NOMO-1 (cell line): ENCODE results near the gene SIMC1.

Experiments used
- DNase-seq, 2 experiments: peaks; one replicate each; lab custom pipeline; 2025; ENCODE audit not compliant: unreplicated experiment in 2 of 2; lab: John Stamatoyannopoulos, UW

The SIMC1 gene

DNA sequence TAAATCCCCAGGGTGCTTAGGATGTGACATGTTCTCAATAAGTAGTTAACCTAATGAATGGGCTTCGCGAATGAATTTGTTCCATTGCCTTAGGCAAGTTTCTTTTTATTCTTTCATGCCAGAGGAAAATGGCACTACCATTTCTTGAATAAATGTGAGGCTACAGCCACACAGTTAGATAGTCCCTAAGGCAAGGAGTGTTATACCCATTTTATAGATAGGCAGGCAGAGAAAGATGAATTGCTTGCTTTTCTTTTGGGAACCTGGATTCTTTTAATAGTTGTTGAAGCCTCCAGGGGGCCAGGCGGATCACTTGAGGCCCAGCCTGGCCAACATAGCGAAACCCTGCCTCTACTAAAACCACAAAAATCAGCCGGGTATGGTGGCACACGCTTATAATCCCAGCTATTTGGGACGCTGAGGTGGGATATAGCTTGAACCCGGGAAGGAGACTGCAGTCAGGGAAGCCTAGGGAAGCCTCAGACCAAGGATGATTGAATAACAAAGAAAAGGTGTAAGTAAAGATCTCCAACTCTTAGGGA lies 149.2 kb downstream of the SIMC1 start:
- DNase-seq, result no peak

- DNase-seq, result peak; percentile 14 to 47
Measured at GRCh38 chr5:176388003-176388443, 149.8 kb downstream of the SIMC1 start.

DNA sequence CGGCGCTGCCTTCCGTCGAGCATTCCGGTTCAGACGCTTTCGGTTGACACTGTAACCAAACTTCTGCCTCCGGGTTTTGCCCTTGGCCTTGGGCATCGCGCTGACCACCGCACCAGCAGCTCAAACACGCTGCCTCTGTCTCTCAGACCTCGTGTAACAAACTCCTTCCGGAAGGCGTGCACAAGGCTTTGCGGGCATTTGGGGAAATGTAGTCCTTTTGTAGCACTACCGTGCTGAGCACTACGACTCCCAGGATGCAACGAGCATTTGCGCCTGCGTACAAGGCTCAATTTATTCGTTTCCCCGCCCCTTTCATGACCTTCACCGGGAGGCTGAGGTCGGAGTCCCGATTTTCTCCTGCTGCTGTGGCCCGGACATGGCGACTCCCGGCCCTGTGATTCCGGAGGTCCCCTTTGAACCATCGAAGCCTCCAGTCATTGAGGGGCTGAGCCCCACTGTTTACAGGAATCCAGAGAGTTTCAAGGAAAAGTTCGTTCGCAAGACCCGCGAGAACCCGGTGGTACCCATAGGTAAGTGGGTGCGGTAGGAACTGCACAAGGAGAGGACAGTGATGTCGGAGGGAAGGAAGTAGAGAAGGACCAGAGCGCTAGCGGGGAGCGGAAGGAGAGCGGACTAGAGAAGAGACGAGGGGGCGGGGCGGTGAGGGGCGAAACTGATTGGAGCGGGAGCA lies 150.4 kb downstream of the SIMC1 start, which contains the start of the genes HIGD2A and NOP16:
HIGD2A (plus strand) TSS at position 308 of the 691 bp plus-strand sequence; CDS start at position 377, 69 bp downstream.
NOP16 (minus strand) TSS at position 155 of the 691 bp plus-strand sequence; CDS start at position 96, 59 bp downstream.
- peak; percentile 98 for DNase-seq

- DNase-seq, result peak; percentile 55 to 67
Measured at GRCh38 chr5:176389135-176390123, 151.2 kb downstream of the SIMC1 start.

DNA sequence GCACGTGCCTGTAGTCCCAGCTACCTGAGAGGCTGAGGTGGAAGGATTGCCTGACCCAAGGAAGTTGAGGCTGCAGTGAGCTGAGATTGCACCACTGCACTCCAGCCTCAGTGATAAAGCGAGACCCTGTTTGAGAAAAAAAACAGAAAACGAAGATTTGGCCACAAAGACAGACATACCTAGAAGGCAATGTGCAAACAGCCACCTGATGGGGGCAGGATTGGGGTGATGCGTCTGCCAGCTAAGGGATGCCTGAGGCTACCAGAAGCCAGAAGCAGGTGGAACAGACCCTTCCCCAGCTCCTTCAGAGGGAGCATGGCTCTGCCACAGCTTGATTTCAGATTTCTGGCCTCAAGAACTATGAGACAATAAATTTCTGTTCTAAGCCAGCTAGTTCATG lies 153.3 kb downstream of the SIMC1 start:
- DNase-seq, result no peak

- DNase-seq, result peak in 1 of 2 experiments; percentile 40
Measured at GRCh38 chr5:176391999-176392398, 153.8 kb downstream of the SIMC1 start.

DNA sequence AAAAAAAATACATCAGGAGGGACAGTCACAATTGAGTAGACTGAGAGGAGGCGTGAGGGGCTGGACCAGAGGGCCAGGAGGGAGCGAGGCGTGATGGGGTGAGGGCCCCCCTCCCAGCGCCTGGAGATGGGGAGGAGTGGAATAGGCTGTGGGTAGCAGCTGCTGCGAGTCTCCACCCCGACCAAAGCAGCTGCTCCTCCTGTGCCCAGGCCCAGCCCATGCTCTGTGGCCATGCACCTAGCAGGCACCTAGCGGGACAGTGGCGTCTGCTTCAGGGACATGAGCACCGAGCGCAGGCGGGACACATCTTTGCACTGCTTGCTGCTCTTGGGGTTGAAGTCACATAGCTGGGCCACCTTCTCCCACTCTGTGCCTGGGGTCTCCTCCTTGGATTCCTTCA lies 154.3 kb downstream of the SIMC1 start:
- no peak for DNase-seq

DNA sequence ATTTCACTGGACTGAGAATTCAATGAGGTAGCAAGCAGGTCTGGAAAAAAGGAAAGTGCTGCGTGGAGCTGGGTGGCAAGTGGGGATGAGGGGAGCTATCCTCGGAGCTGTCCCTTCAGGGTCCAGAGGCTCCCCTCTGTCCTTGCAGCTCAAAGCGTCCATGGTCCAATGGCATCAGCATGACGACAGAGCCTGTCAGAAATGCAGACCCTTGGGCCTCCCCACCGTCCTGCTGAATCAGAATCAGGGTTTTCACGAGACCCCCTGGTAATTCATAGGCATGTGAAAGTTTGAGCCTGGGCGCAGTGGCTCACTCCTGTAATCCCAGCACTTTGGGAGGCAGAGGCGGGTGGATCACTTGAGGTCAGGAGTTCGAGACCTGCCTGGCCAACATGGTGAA lies 155.9 kb downstream of the SIMC1 start:
- no peak for DNase-seq

- DNase-seq, result no peak
Measured at GRCh38 chr5:176394881-176395675, 156.9 kb downstream of the SIMC1 start.
